Measurements from ENCODE around the gene PSME4.

The PSME4 gene, protein sequence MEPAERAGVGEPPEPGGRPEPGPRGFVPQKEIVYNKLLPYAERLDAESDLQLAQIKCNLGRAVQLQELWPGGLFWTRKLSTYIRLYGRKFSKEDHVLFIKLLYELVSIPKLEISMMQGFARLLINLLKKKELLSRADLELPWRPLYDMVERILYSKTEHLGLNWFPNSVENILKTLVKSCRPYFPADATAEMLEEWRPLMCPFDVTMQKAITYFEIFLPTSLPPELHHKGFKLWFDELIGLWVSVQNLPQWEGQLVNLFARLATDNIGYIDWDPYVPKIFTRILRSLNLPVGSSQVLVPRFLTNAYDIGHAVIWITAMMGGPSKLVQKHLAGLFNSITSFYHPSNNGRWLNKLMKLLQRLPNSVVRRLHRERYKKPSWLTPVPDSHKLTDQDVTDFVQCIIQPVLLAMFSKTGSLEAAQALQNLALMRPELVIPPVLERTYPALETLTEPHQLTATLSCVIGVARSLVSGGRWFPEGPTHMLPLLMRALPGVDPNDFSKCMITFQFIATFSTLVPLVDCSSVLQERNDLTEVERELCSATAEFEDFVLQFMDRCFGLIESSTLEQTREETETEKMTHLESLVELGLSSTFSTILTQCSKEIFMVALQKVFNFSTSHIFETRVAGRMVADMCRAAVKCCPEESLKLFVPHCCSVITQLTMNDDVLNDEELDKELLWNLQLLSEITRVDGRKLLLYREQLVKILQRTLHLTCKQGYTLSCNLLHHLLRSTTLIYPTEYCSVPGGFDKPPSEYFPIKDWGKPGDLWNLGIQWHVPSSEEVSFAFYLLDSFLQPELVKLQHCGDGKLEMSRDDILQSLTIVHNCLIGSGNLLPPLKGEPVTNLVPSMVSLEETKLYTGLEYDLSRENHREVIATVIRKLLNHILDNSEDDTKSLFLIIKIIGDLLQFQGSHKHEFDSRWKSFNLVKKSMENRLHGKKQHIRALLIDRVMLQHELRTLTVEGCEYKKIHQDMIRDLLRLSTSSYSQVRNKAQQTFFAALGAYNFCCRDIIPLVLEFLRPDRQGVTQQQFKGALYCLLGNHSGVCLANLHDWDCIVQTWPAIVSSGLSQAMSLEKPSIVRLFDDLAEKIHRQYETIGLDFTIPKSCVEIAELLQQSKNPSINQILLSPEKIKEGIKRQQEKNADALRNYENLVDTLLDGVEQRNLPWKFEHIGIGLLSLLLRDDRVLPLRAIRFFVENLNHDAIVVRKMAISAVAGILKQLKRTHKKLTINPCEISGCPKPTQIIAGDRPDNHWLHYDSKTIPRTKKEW (N-terminal part only)

DNA sequence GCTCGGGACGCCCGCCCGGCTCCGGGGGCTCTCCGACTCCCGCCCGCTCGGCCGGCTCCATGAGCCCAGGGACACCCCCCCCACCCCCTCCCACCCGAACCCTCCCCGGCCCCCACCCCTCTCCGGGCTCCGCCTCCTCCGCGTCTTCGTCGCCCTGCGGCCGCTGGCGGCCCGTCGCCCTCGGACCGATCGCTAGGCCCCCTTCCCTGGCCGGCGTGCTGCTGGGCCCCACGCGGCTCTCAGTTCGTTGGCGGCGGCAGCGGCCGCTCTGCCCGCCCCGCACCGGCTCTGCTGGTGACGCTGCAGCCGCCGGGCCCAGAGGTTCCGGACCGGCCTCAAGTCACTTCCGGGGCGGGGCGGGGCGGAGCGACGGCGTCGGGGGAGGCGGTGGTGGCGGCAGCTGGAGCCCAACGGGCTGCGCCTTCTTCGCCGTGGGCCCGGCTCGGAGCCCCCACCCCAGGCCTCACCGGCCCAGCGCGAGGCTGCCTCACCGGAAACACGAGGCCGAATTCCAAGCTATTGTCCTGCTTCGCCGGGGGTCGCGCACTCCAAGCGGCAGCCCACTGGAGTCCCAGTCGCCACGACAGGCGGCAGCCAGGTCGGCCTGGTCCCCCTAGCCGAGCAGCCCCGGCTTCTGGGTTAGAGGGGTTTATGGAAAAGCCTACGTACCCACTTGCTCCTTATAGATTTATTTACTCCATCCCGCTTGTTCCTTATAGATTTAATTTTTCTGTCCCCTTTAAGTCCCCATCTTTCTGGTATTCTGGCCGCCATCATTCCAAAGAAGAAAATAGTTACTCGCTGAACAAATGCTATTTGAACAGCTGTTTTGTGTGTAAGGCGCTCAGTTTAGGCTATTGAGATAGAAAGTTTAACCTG is at the start of gene PSME4:
TSS of gene PSME4 (minus strand) at position 270 of the 879 bp plus-strand sequence. CDS start at position 61, 209 bp downstream.
- peak within 1 kb of the TSS; percentile 89 for H3K4me3 ChIP-seq (ENCODE audit: low read length)
- WGBS (ENCODE audit: insufficient coverage, insufficient read length) = no CpG with 5 or more reads among the region's 81 CpGs
- no peaks in the 10 kb centered on the region for H3K4me1 ChIP-seq (ENCODE audit: control insufficient read depth, insufficient read depth, low read length)
- peak; percentile 52 for DNase-seq (ENCODE audit: low read depth, low spot score)
- H3K9me3 ChIP-seq (ENCODE audit: control insufficient read depth, insufficient read depth, low read length) = no peaks in the 10 kb centered on the region
- H3K27ac ChIP-seq (ENCODE audit: low read length) = no peak within 1 kb of the TSS
- H3K27me3 ChIP-seq (ENCODE audit: control insufficient read depth, insufficient read depth, low read length) = no peaks in the 10 kb centered on the region
- H3K36me3 ChIP-seq (ENCODE audit: control insufficient read depth, insufficient read depth, low read length) = no peaks in the 10 kb centered on the region

- no peaks in the 10 kb centered on the region for H3K36me3 ChIP-seq (ENCODE audit: control insufficient read depth, insufficient read depth, low read length)
- H3K27me3 ChIP-seq (ENCODE audit: control insufficient read depth, insufficient read depth, low read length) = no peaks in the 10 kb centered on the region
- H3K9me3 ChIP-seq (ENCODE audit: control insufficient read depth, insufficient read depth, low read length) = no peaks in the 10 kb centered on the region
- no peaks in the 10 kb centered on the region for H3K4me1 ChIP-seq (ENCODE audit: control insufficient read depth, insufficient read depth, low read length)
- H3K4me3 ChIP-seq (ENCODE audit: low read length) = no peak overlapping the region
- no CpG with 5 or more reads among the region's 1 CpG for whole genome bisulfite sequencing (ENCODE audit: insufficient coverage, insufficient read length)
- H3K27ac ChIP-seq (ENCODE audit: low read length) = no peak overlapping the region
- DNase-seq (ENCODE audit: low read depth, low spot score) = no peak
Observed at GRCh38 chr2:54015798-54016699, 45.3 kb upstream of the PSME4 start.

- Histone ChIP-seq H3K36me3 (ENCODE audit: control insufficient read depth, insufficient read depth, low read length) (no peaks in the 10 kb centered on the region), H3K4me3 (ENCODE audit: low read length) (no peak overlapping the region), H3K27ac (ENCODE audit: low read length) (no peak overlapping the region), H3K9me3 (ENCODE audit: control insufficient read depth, insufficient read depth, low read length) (no peaks in the 10 kb centered on the region), H3K4me1 (ENCODE audit: control insufficient read depth, insufficient read depth, low read length) (no peaks in the 10 kb centered on the region), H3K27me3 (ENCODE audit: control insufficient read depth, insufficient read depth, low read length) (no peaks in the 10 kb centered on the region)
- no CpG with 5 or more reads among the region's 6 CpGs for WGBS (ENCODE audit: insufficient coverage, insufficient read length)
- no peak for DNase-seq (ENCODE audit: low read depth, low spot score)
Observed at GRCh38 chr2:54013996-54014395, 43.2 kb upstream of the PSME4 start.

- no peaks in the 10 kb centered on the region for H3K9me3 ChIP-seq (ENCODE audit: control insufficient read depth, insufficient read depth, low read length)
- H3K4me3 ChIP-seq (ENCODE audit: low read length) = no peak overlapping the region
- no peaks in the 10 kb centered on the region for H3K27me3 ChIP-seq (ENCODE audit: control insufficient read depth, insufficient read depth, low read length)
- no peak for DNase-seq (ENCODE audit: low read depth, low spot score)
- H3K36me3 ChIP-seq (ENCODE audit: control insufficient read depth, insufficient read depth, low read length) = no peaks in the 10 kb centered on the region
- H3K4me1 ChIP-seq (ENCODE audit: control insufficient read depth, insufficient read depth, low read length) = no peaks in the 10 kb centered on the region
- H3K27ac ChIP-seq (ENCODE audit: low read length) = no peak overlapping the region
- no CpG with 5 or more reads among the region's 11 CpGs for WGBS (ENCODE audit: insufficient coverage, insufficient read length)
Observed at GRCh38 chr2:54012538-54013141, 41.8 kb upstream of the PSME4 start.

DNA sequence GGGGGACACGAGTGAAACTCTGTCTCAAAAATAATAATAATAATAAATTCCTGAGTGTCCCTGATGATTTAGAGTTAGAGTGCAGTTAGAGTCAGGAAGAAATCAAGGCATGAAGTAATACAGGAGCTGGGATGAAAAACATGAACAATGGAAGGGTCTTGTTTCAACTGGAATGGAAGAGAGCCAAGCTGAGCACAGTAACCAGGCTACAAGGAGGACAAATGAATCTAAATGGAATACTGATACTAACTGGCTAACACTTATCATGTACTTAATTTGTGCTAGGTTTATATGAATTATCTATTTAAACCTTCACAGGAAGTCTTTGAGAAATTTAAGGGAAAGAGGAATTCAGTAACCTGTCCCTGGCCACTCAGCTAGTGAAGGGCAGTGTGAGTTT is 38.8 kb upstream of the PSME4 start:
- H3K27me3 ChIP-seq (ENCODE audit: control insufficient read depth, insufficient read depth, low read length) = no peaks in the 10 kb centered on the region
- no peaks in the 10 kb centered on the region for H3K36me3 ChIP-seq (ENCODE audit: control insufficient read depth, insufficient read depth, low read length)
- H3K4me1 ChIP-seq (ENCODE audit: control insufficient read depth, insufficient read depth, low read length) = no peaks in the 10 kb centered on the region
- H3K27ac ChIP-seq (ENCODE audit: low read length) = no peak overlapping the region
- H3K4me3 ChIP-seq (ENCODE audit: low read length) = no peak overlapping the region
- DNase-seq (ENCODE audit: low read depth, low spot score) = no peak
- WGBS (ENCODE audit: insufficient coverage, insufficient read length) = no CpG with 5 or more reads among the region's 1 CpG
- no peaks in the 10 kb centered on the region for H3K9me3 ChIP-seq (ENCODE audit: control insufficient read depth, insufficient read depth, low read length)

- no peaks in the 10 kb centered on the region for H3K9me3 ChIP-seq (ENCODE audit: control insufficient read depth, insufficient read depth, low read length)
- WGBS (ENCODE audit: insufficient coverage, insufficient read length) = no CpG with 5 or more reads among the region's 2 CpGs
- no peaks in the 10 kb centered on the region for H3K36me3 ChIP-seq (ENCODE audit: control insufficient read depth, insufficient read depth, low read length)
- H3K4me1 ChIP-seq (ENCODE audit: control insufficient read depth, insufficient read depth, low read length) = no peaks in the 10 kb centered on the region
- H3K27me3 ChIP-seq (ENCODE audit: control insufficient read depth, insufficient read depth, low read length) = no peaks in the 10 kb centered on the region
- no peak overlapping the region for H3K4me3 ChIP-seq (ENCODE audit: low read length)
- no peak for DNase-seq (ENCODE audit: low read depth, low spot score)
- no peak overlapping the region for H3K27ac ChIP-seq (ENCODE audit: low read length)
Observed at GRCh38 chr2:54008439-54008838, 37.6 kb upstream of the PSME4 start.

DNA sequence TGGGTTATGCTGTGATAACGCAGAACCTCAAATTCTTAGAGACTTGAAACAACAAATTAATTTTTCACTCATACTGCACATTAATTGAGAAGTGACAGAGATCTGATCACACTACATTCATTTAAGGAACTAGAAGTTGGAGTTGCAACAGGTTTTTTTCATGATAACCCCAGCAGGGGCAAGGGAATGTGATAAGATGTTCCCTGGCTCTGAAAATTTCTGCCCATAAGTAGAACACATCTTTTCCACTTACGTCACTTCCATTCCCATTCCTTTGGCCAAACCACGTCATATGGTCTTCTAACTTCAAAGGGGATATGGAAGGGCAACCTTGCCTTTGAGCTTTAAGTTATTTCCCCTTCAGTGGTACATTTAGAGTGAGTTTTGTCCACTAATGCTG is 29.7 kb upstream of the PSME4 start:
- Histone ChIP-seq H3K4me3 (ENCODE audit: low read length) (no peak overlapping the region), H3K9me3 (ENCODE audit: control insufficient read depth, insufficient read depth, low read length) (no peaks in the 10 kb centered on the region), H3K36me3 (ENCODE audit: control insufficient read depth, insufficient read depth, low read length) (no peaks in the 10 kb centered on the region), H3K27ac (ENCODE audit: low read length) (no peak overlapping the region), H3K4me1 (ENCODE audit: control insufficient read depth, insufficient read depth, low read length) (no peaks in the 10 kb centered on the region), H3K27me3 (ENCODE audit: control insufficient read depth, insufficient read depth, low read length) (no peaks in the 10 kb centered on the region)
- no CpG with 5 or more reads among the region's 3 CpGs for WGBS (ENCODE audit: insufficient coverage, insufficient read length)
- no peak for DNase-seq (ENCODE audit: low read depth, low spot score)

DNA sequence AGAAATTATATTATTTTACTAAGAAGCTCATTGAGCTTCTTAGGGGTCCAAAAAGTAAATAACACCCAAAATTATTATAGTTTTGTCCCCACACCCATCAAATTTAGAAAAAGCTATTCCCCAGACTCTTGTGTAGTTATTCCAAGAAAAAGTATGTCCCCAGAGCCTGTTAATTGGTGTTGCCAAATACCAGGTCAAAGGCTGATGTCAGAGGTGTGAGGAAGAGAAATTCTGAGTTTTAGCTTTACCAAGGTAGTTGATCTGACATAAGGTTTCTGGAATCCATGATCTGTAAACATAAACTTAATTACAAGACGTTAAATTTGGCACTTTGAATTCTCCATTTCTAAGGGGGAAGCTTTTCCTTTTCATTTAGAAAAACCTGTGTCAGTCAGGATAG is 29.3 kb upstream of the PSME4 start:
- H3K36me3 ChIP-seq (ENCODE audit: control insufficient read depth, insufficient read depth, low read length) = no peaks in the 10 kb centered on the region
- H3K9me3 ChIP-seq (ENCODE audit: control insufficient read depth, insufficient read depth, low read length) = no peaks in the 10 kb centered on the region
- WGBS (ENCODE audit: insufficient coverage, insufficient read length) = no CpG with 5 or more reads among the region's 1 CpG
- no peak for DNase-seq (ENCODE audit: low read depth, low spot score)
- H3K27me3 ChIP-seq (ENCODE audit: control insufficient read depth, insufficient read depth, low read length) = no peaks in the 10 kb centered on the region
- H3K27ac ChIP-seq (ENCODE audit: low read length) = no peak overlapping the region
- H3K4me3 ChIP-seq (ENCODE audit: low read length) = no peak overlapping the region
- no peaks in the 10 kb centered on the region for H3K4me1 ChIP-seq (ENCODE audit: control insufficient read depth, insufficient read depth, low read length)

GRCh38 chr2:53998834-53999233 is 28.0 kb upstream of the PSME4 start:
- WGBS (ENCODE audit: insufficient coverage, insufficient read length) = no CpG with 5 or more reads among the region's 3 CpGs
- Histone ChIP-seq H3K4me1 (ENCODE audit: control insufficient read depth, insufficient read depth, low read length) (no peaks in the 10 kb centered on the region), H3K27ac (ENCODE audit: low read length) (no peak overlapping the region), H3K9me3 (ENCODE audit: control insufficient read depth, insufficient read depth, low read length) (no peaks in the 10 kb centered on the region), H3K36me3 (ENCODE audit: control insufficient read depth, insufficient read depth, low read length) (no peaks in the 10 kb centered on the region), H3K27me3 (ENCODE audit: control insufficient read depth, insufficient read depth, low read length) (no peaks in the 10 kb centered on the region), H3K4me3 (ENCODE audit: low read length) (no peak overlapping the region)
- DNase-seq (ENCODE audit: low read depth, low spot score) = no peak
